ENCODE data around the gene FCSK.
"Not testable (repeated sequence)": the region's sequence is repeated elsewhere in the genome, so short reads cannot be mapped to it uniquely, and the experiment has no call there.

The FCSK gene

GRCh38 chr16:70522216-70523075 lies 68.1 kb downstream of the FCSK start:
- DNase-seq (ENCODE audit: low read depth in 2 of 2, low spot score in 1 of 2) = no peak

- DNase-seq (ENCODE audit: low read depth in 2 of 2, low spot score in 1 of 2) = peak; percentile 77 to 84
Measured at GRCh38 chr16:70523076-70523742, 68.8 kb downstream of the FCSK start, which contains the start of gene COG4. TSS of gene COG4 (minus strand) at chr16:70523554. CDS start at chr16:70523543, 11 bp downstream.

GRCh38 chr16:70523743-70524398 lies 69.5 kb downstream of the FCSK start, which contains the start of gene SF3B3:
TSS of gene SF3B3 (plus strand) at chr16:70523816. CDS start at chr16:70526657, 2,841 bp downstream.
- peak; percentile 38 to 46 for DNase-seq (ENCODE audit: low read depth in 2 of 2, low spot score in 1 of 2)

- not testable (repeated sequence) for DNase-seq (ENCODE audit: low read depth in 2 of 2, low spot score in 1 of 2)
Measured at GRCh38 chr16:70524399-70524825, 70.0 kb downstream of the FCSK start.

- no peak for DNase-seq (ENCODE audit: low read depth in 2 of 2, low spot score in 1 of 2)
Measured at GRCh38 chr16:70526403-70526802, 72.0 kb downstream of the FCSK start.

GRCh38 chr16:70527315-70527996 lies 73.1 kb downstream of the FCSK start:
- DNase-seq (ENCODE audit: low read depth in 2 of 2, low spot score in 1 of 2) = no peak

GRCh38 chr16:70529051-70529777 lies 74.8 kb downstream of the FCSK start:
- no peak for DNase-seq (ENCODE audit: low read depth in 2 of 2, low spot score in 1 of 2)
